ENCODE measurements around the gene RNF125. TPM values are rescaled to one million over a fixed set of nuclear protein-coding genes. Genes with fewer than 3 reads are reported as not detected.

Gene RNF125
- polyA plus RNA-seq, 1 of the 3 experiments (the other 2 are of a cell fraction): 0.05 TPM

GRCh38 chr18:32092422-32093101 is 73.9 kb downstream of the RNF125 start:
- peak overlapping the region; percentile 98 for H3K9ac ChIP-seq
- H3K27me3 ChIP-seq (ENCODE audit: insufficient read depth): no peaks in the 10 kb centered on the region
- 6% methylated on average over 10 of the region's 77 CpGs for WGBS (ENCODE audit: low lambda C conversion rate)
- peak overlapping the region; percentile 99 for H3K4me2 ChIP-seq
- H3K4me3 ChIP-seq (ENCODE audit: low read depth in 2 of 2, low read length in 1 of 2): peak overlapping the region; percentile 82 to 95
- H2AFZ ChIP-seq (ENCODE audit: low read depth): peak overlapping the region; percentile 74
- DNase-seq: peak; percentile 100
- peak overlapping the region; percentile 80 to 98 for H3K27ac ChIP-seq (ENCODE audit: low read depth in 2 of 2, low read length in 1 of 2)
- peaks cover 50% of the 10 kb centered on the region for H3K79me2 ChIP-seq (ENCODE audit: insufficient read depth)
- peaks cover 17% of the 10 kb centered on the region for H3F3A ChIP-seq (replicated peaks; ENCODE audit: insufficient read depth)
- H3K9me2 ChIP-seq: no peaks in the 10 kb centered on the region
- H3K36me3 ChIP-seq (replicated peaks in 1 of 2; ENCODE audit: control insufficient read depth in 1 of 2, insufficient read depth in 2 of 2, low read length in 1 of 2): peaks cover 3 to 8% of the 10 kb centered on the region in 2 experiments
- no peaks in the 10 kb centered on the region for H3K9me3 ChIP-seq
- POLR2A ChIA-PET: interaction anchor here (0.9 to 1.0 kb wide), 2 partner anchors 19 to 39 kb away, joined by 3 read pairs; no protein-coding TSS in a partner anchor
- CTCF ChIA-PET: interaction anchor here (1.3 kb wide), 1 partner anchor 13 kb away, joined by 4 read pairs; no protein-coding TSS in a partner anchor
- H3K4me1 ChIP-seq (ENCODE audit: control insufficient read depth in 1 of 2, insufficient read depth in 2 of 2, low read depth in 1 of 2, low read length in 1 of 2): peaks cover 5 to 9% of the 10 kb centered on the region in 2 experiments; a peak in 3 of 4 replicates
- peaks cover 9% of the 10 kb centered on the region for H4K20me1 ChIP-seq (ENCODE audit: insufficient read depth)
- no peak for TF ChIP-seq ELF1 (IDR thresholded peaks at IDR 0.05)
- TF ChIP-seq EP300 (IDR thresholded peaks at IDR 0.05; ENCODE audit: borderline replicate concordance in 1 of 2, low read depth in 1 of 2, low read length in 1 of 2): no peak
- TF ChIP-seq RFX5 (IDR thresholded peaks at IDR 0.05; ENCODE audit: low read length): no peak
- TF ChIP-seq ZBTB33 (IDR thresholded peaks at IDR 0.05; ENCODE audit: borderline replicate concordance, low read depth): no peak
- TF ChIP-seq NFIC (IDR thresholded peaks at IDR 0.05; ENCODE audit: borderline replicate concordance): no peak
- no peak for TF ChIP-seq RCOR1 (IDR thresholded peaks at IDR 0.05; ENCODE audit: low read length)
- no peak for TF ChIP-seq SMC3 (IDR thresholded peaks at IDR 0.05; ENCODE audit: low read depth, low read length)
- TF ChIP-seq FOSL2 (IDR thresholded peaks at IDR 0.05; ENCODE audit: borderline replicate concordance, low read depth): no peak
- TF ChIP-seq MAX (IDR thresholded peaks at IDR 0.05; ENCODE audit: low read depth): peak; percentile 78
- no peak for TF ChIP-seq TCF12 (IDR thresholded peaks at IDR 0.05)
- TF ChIP-seq MEF2A (IDR thresholded peaks at IDR 0.05; ENCODE audit: borderline replicate concordance, low read depth): no peak
- TF ChIP-seq, protein P1, sequence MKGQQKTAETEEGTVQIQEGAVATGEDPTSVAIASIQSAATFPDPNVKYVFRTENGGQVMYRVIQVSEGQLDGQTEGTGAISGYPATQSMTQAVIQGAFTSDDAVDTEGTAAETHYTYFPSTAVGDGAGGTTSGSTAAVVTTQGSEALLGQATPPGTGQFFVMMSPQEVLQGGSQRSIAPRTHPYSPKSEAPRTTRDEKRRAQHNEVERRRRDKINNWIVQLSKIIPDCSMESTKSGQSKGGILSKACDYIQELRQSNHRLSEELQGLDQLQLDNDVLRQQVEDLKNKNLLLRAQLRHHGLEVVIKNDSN (IDR thresholded peaks at IDR 0.05; ENCODE audit: borderline replicate concordance, low read depth): no peak
- TF ChIP-seq, protein P2, sequence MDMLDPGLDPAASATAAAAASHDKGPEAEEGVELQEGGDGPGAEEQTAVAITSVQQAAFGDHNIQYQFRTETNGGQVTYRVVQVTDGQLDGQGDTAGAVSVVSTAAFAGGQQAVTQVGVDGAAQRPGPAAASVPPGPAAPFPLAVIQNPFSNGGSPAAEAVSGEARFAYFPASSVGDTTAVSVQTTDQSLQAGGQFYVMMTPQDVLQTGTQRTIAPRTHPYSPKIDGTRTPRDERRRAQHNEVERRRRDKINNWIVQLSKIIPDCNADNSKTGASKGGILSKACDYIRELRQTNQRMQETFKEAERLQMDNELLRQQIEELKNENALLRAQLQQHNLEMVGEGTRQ (IDR thresholded peaks at IDR 0.05; ENCODE audit: borderline replicate concordance, low read depth, low read length): no peak
- no peak for TF ChIP-seq EZH2phosphoT487 (IDR thresholded peaks at IDR 0.05; ENCODE audit: borderline replicate concordance, low read depth)
- TF ChIP-seq YY1 (IDR thresholded peaks at IDR 0.05; ENCODE audit: low read depth): no peak
- TF ChIP-seq FOXM1 (IDR thresholded peaks at IDR 0.05; ENCODE audit: low read depth): no peak
- TF ChIP-seq MXI1 (IDR thresholded peaks at IDR 0.05; ENCODE audit: low read depth, low read length): peak; percentile 85
- TF ChIP-seq FOXJ3 (CRISPR knock-in tag; IDR thresholded peaks at IDR 0.05): no peak
- no peak for TF ChIP-seq IRF3 (IDR thresholded peaks at IDR 0.05; ENCODE audit: low read depth, low read length)
- TF ChIP-seq, protein P3, sequence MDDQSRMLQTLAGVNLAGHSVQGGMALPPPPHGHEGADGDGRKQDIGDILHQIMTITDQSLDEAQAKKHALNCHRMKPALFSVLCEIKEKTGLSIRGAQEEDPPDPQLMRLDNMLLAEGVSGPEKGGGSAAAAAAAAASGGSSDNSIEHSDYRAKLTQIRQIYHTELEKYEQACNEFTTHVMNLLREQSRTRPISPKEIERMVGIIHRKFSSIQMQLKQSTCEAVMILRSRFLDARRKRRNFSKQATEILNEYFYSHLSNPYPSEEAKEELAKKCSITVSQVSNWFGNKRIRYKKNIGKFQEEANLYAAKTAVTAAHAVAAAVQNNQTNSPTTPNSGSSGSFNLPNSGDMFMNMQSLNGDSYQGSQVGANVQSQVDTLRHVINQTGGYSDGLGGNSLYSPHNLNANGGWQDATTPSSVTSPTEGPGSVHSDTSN (IDR thresholded peaks at IDR 0.05): no peak
- TF ChIP-seq TEAD4 (IDR thresholded peaks at IDR 0.05; ENCODE audit: borderline replicate concordance, insufficient read depth): no peak
- TF ChIP-seq RXRA (IDR thresholded peaks at IDR 0.05; ENCODE audit: borderline replicate concordance, low read depth): no peak
- TF ChIP-seq GATA2 (CRISPR knock-in tag; IDR thresholded peaks at IDR 0.05): no peak
- no peak for TF ChIP-seq JUND (IDR thresholded peaks at IDR 0.05)
- no peak for TF ChIP-seq RAD21 (IDR thresholded peaks at IDR 0.05; ENCODE audit: low read length)
- peak; percentile 86 for TF ChIP-seq CHD2 (IDR thresholded peaks at IDR 0.05; ENCODE audit: low read length, partially characterized antibody)
- TF ChIP-seq GABPA (IDR thresholded peaks at IDR 0.05; ENCODE audit: low read depth): no peak
